Measurements from ENCODE around the gene PPM1H.
A peak's percentile ranks its signal among the peaks of the same experiment; 100 is the strongest.

Gene PPM1H

GRCh38 chr12:62643486-62643885, 291.5 kb downstream of the PPM1H start:
- no peak for DNase-seq (ENCODE audit: low read depth)

GRCh38 chr12:62642486-62642885, 292.5 kb downstream of the PPM1H start:
- no peak for DNase-seq (ENCODE audit: low read depth)

GRCh38 chr12:62640910-62641448, 294.0 kb downstream of the PPM1H start:
- peak; percentile 10 for DNase-seq (ENCODE audit: low read depth)

GRCh38 chr12:62637679-62638078, 297.3 kb downstream of the PPM1H start:
- DNase-seq (ENCODE audit: low read depth): no peak

GRCh38 chr12:62635649-62636048, 299.3 kb downstream of the PPM1H start:
- DNase-seq (ENCODE audit: low read depth): no peak

GRCh38 chr12:62632411-62632918, 302.5 kb downstream of the PPM1H start:
- peak; percentile 7 for DNase-seq (ENCODE audit: low read depth)

GRCh38 chr12:62631471-62632410, 303.2 kb downstream of the PPM1H start:
- no peak for DNase-seq (ENCODE audit: low read depth)

- DNase-seq (ENCODE audit: low read depth): no peak
These were observed 304.8 kb downstream of the PPM1H start for GRCh38 chr12:62629971-62630739.

- DNase-seq (ENCODE audit: low read depth): no peak
These were observed 305.5 kb downstream of the PPM1H start for GRCh38 chr12:62629413-62629812.

GRCh38 chr12:62627181-62627580, 307.8 kb downstream of the PPM1H start:
- DNase-seq (ENCODE audit: low read depth): no peak

- no peak for DNase-seq (ENCODE audit: low read depth)
These were observed 309.7 kb downstream of the PPM1H start for GRCh38 chr12:62625228-62625627.

- DNase-seq (ENCODE audit: low read depth): no peak
These were observed 312.8 kb downstream of the PPM1H start for GRCh38 chr12:62622177-62622576.

GRCh38 chr12:62621101-62621638, 313.8 kb downstream of the PPM1H start:
- DNase-seq (ENCODE audit: low read depth): no peak

- DNase-seq (ENCODE audit: low read depth): no peak
These were observed 316.0 kb downstream of the PPM1H start for GRCh38 chr12:62618930-62619329.

GRCh38 chr12:62618319-62618718, 316.6 kb downstream of the PPM1H start:
- no peak for DNase-seq (ENCODE audit: low read depth)

- no peak for DNase-seq (ENCODE audit: low read depth)
These were observed 321.9 kb downstream of the PPM1H start for GRCh38 chr12:62613081-62613480.

- DNase-seq (ENCODE audit: low read depth): no peak
These were observed 328.3 kb downstream of the PPM1H start for GRCh38 chr12:62606654-62607053.

- DNase-seq (ENCODE audit: low read depth): no peak
These were observed 329.0 kb downstream of the PPM1H start for GRCh38 chr12:62605981-62606380.

GRCh38 chr12:62604871-62605270, 330.1 kb downstream of the PPM1H start:
- no peak for DNase-seq (ENCODE audit: low read depth)

GRCh38 chr12:62604373-62604772, 330.6 kb downstream of the PPM1H start:
- no peak for DNase-seq (ENCODE audit: low read depth)

GRCh38 chr12:62603811-62604098, 331.2 kb downstream of the PPM1H start:
- DNase-seq (ENCODE audit: low read depth): no peak

GRCh38 chr12:62603061-62603810, 331.7 kb downstream of the PPM1H start:
- DNase-seq (ENCODE audit: low read depth): peak; percentile 68

Measured in stimulated activated CD8-positive, alpha-beta memory T cell treated with anti-CD3 and anti-CD28 coated beads, Interleukin-4, amount 100 ng/mL, for 24 hours (primary cell).